Coronary artery (tissue), 2 donors: Measurements from ENCODE around the gene CACNA2D3.

Experiments used
- DNase-seq: peaks from one replicate; pipeline ENCODE4 v3.0.0-alpha.2; 2017; ENCODE audit warnings: low spot score
- H3K27ac ChIP-seq, 2 donors: fragments of 200-600 bp; sonication (generic); one replicate each; pipeline ENCODE4 v1.5.1; 2016 to 2019
- H3K4me3 ChIP-seq: fragments of 200-600 bp; sonication (generic); 2 replicates; pipeline ENCODE4 v1.5.1; 2016; ENCODE audit warnings: mild to moderate bottlenecking, moderate library complexity
- TF ChIP-seq, protein P1 (sequence below): fragments of 200-600 bp; sonication (generic); IDR thresholded peaks from one replicate; pipeline ENCODE4 v1.5.1; 2019; ENCODE audit warnings: antibody characterized with exemption

CACNA2D3 gene

DNA sequence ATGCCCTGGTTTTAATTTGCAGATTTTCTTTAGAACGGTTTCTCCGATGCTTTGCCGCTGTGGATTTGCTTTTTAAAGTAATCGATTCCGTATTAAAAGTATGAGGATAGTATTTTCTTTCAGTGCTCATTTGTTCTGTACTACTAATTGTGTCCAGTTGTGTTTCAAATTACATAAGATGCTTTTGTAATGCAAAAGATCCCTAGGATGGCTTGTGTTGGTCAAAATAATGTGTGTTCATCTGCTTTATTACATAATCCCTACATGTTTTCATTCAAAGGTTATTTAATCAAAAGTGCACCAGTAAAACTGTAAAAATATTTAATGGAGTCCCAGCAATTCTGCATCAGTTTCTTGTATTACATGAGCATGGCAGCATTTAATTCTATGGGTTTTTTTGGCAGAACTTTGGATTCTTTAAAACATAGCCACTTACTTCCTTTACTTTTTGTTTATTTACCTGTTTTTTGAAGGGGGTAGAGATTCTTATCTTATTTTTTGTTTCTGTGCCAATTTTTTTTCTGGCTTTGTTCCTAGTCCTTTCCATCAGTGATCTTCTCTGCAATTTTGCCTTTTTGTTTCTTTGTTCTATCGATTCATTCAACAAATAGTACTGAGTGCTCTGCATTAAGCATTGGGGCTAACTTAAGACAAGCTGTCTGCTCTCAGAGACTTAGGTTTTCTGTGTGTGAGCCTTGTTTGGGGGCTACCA, 452.7 kb downstream of the CACNA2D3 start:
- H3K27ac ChIP-seq: no peak overlapping the region
- no peak for DNase-seq
- H3K4me3 ChIP-seq: no peak overlapping the region
- TF ChIP-seq, protein P1, sequence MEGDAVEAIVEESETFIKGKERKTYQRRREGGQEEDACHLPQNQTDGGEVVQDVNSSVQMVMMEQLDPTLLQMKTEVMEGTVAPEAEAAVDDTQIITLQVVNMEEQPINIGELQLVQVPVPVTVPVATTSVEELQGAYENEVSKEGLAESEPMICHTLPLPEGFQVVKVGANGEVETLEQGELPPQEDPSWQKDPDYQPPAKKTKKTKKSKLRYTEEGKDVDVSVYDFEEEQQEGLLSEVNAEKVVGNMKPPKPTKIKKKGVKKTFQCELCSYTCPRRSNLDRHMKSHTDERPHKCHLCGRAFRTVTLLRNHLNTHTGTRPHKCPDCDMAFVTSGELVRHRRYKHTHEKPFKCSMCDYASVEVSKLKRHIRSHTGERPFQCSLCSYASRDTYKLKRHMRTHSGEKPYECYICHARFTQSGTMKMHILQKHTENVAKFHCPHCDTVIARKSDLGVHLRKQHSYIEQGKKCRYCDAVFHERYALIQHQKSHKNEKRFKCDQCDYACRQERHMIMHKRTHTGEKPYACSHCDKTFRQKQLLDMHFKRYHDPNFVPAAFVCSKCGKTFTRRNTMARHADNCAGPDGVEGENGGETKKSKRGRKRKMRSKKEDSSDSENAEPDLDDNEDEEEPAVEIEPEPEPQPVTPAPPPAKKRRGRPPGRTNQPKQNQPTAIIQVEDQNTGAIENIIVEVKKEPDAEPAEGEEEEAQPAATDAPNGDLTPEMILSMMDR: no peak

DNA sequence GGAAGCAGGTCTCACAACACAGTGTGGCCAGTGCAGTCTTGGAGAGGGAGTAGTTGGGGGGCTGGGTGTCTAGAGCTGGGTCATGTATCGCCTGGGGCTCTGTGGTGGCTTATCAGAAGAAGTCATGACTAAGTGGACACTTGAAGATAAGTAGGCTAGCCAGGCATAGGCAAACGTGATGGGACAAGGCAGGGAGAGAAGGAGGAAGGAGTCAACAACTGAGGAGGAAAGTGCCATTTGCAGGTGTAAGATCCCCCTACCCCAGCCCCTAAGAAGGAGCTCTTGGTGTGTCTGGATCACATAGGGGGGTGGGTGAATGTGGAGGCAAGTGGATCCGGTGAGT, 453.2 kb downstream of the CACNA2D3 start:
- TF ChIP-seq, protein P1: no peak
- Histone ChIP-seq H3K4me3 (no peak overlapping the region), H3K27ac (no peak overlapping the region)
- DNase-seq: no peak

DNA sequence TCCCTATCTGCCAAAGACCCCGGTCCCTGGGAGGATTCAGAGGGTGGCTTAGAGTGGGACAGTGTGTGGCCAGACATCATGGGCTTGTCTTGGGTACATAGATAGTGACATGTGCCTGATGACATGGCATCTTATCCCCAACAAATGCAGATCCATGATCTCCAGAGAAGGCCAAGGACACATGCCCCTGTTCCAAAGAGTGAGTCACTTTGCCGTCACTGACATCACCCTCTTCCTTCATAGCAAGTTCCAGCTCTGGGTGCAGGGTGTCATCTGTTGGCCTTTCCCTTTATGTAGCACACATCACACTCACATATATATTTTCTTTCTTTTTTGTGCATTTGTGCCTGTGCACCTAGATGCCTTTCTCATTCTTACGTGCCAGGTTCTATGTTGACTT, 455.0 kb downstream of the CACNA2D3 start:
- TF ChIP-seq, protein P1: no peak
- no peak overlapping the region for H3K27ac ChIP-seq
- no peak overlapping the region for H3K4me3 ChIP-seq
- DNase-seq: no peak

DNA sequence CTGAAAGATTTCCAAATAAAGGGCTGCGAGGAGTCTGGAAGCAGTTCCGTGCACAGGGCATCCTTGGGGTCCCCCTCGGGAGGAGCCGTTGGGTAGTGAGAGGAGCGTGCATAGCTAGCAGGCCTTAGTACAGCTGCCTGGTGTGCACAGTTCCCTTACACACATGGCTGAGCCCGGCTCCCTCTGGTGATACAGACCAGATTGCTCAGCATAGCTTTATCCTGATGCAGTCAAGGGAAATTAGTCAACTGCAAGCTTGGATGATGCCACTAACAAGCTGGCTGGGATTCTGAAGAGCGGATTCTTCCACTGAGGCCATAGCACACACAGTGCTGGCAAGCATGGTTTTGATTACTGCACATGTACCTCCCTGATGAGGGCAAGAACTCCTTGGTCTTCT, 456.1 kb downstream of the CACNA2D3 start:
- TF ChIP-seq, protein P1: no peak

DNA sequence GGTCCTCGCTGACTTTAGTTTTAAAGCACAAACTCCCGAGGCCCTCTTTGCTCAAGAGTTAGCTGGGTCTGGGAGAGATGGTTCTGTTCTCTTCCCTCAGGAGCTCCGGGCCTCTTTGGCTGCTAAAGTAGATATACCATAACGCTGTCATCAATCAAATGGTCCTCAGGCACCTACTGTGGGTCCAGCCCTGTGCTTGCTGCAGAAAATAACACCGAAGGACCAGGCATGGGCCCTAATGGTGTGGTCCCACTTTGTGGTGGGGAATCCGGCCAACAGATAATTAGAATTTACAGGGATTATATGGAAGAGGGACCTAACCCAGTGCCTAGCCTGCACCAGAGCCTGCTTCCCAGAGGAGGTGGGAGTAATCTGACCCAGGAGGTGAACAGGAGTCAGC, 458.1 kb downstream of the CACNA2D3 start:
- H3K4me3 ChIP-seq: no peak overlapping the region
- DNase-seq: no peak
- no peak overlapping the region for H3K27ac ChIP-seq
- TF ChIP-seq, protein P1: no peak

More for the DNA sequence above, 456.1 kb downstream of the CACNA2D3 start:
- H3K4me3 ChIP-seq: no peak overlapping the region
- DNase-seq: no peak
- H3K27ac ChIP-seq: no peak overlapping the region

DNA sequence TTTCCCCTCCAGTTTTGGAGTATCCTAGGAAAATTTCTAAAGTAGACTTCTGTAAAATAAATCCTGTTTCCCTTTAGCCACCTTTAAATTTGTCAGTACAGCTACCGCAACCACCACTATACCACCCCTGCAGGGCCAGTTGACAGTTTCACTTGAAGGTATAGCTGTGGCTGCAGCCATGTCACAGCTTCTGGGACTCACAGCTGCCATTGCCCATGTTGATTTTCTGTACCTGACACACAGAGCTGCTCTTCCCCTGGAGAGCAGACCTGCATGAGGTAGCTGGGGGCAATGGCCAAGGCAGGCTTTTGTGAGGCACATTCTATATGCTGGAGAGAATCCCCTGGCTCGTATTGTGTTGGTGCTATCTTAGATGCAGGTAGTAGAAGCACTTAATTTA, 460.1 kb downstream of the CACNA2D3 start:
- Histone ChIP-seq H3K27ac (no peak overlapping the region), H3K4me3 (no peak overlapping the region)
- DNase-seq: no peak
- TF ChIP-seq, protein P1: no peak

DNA sequence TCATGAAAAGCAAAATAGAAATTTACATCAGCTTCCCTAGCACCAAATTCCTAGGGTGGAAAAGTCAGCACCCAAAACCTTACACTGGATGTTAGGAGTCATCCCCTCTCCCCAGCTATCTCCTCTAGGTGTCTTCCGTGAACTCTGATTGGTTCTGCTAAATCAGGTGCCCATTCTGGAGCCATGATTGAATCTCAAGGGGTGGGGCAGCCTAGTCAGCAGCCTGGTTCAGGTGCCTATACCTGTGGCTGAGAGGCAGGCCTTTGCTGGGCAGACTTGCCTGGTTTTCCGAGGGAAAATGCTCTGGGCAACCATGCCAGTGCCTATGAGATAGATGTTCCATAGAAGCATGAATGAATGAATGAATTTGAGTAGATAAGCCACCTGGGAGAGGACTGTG, 468.8 kb downstream of the CACNA2D3 start:
- no peak for DNase-seq
- Histone ChIP-seq H3K4me3 (no peak overlapping the region), H3K27ac (no peak overlapping the region)
- TF ChIP-seq, protein P1: no peak
